ENCODE results near the gene SELENOS.
"Not testable (repeated sequence)": the region's sequence is repeated elsewhere in the genome, so short reads cannot be mapped to it uniquely, and the experiment has no call there.

Gene SELENOS

DNA sequence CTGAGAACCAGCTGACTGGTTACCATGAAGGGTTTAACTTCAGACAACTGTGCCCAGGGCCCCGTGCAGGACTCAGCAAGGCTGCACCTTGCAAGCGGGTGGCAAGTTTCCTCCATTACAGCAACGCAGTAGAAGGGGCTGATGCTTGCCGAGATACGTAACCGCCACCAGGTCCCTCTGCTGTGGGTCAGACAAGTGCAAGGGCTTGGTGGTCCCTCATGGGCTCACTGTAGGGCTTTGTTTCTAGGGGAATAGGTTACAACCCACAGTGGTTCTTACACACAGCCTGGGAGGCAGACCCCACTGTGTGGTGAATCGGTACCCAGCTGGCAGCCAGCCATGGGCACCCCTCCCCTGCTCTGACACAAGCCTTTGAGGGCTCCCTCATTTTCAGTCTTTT is 33.2 kb upstream of the SELENOS start:
- intact Hi-C loops (cut with DNase I), result no loop called here
- DNase-seq, result peak in 2 of 10 donors; percentile 40 to 57

DNA sequence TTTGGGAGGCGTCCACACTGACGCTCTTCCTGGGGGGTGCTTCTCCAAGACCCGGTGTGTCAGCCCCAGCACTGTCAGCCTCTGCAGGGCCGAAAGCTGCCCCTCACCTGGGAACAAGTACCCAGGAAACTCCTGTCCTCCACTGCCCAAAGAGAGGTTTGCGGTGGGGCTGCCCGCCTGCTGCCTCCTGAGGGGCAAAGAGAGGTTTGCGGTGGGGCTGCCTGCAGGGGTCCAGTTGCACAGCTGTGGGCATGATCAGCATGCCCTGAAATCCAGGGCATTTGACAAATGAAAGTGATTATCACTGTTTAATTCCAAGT is 32.8 kb upstream of the SELENOS start:
- intact Hi-C loops (cut with DNase I), result no loop called here
- DNase-seq, result peak in 3 of 10 donors; percentile 5 to 82 (median 60)

DNA sequence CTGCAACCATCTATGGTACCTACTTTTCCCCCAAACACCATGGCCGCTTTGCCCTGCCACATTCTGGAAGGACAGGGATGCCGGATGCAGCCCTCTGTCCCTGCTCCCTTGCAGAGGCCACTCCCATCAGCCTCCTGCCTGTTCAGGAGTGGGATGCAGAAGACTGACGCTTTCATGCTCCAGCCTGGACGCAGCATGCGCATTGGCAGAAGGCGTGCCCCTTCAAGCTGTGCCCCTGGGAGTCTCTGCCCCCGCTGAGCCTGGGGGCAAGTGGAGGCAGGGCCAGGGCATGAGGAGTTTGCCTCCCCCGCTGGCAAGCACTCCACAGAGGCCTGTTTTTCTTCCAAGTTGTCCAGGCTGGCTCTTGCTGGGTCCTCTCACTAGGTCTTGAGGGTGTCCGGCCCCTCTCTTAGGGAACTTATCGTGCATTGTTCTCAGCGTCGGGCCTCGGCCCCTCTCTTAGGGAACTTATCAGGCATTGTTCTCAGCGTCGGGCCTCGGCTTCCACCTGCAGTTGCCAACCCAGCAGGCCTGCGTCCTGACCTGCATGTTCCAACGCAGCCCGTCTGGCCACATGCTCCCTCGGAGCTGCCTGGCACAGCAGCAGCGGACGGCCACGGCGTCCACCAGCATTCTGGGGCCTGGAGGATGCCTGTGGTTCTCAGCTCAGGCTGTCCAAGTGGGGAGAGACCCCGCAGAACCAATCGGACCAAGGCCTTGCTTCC is 32.3 kb upstream of the SELENOS start:
- DNase-seq, result peak in 3 of 10 donors; percentile 10 to 79 (median 36)
- intact Hi-C loops (cut with DNase I), result no loop called here

DNA sequence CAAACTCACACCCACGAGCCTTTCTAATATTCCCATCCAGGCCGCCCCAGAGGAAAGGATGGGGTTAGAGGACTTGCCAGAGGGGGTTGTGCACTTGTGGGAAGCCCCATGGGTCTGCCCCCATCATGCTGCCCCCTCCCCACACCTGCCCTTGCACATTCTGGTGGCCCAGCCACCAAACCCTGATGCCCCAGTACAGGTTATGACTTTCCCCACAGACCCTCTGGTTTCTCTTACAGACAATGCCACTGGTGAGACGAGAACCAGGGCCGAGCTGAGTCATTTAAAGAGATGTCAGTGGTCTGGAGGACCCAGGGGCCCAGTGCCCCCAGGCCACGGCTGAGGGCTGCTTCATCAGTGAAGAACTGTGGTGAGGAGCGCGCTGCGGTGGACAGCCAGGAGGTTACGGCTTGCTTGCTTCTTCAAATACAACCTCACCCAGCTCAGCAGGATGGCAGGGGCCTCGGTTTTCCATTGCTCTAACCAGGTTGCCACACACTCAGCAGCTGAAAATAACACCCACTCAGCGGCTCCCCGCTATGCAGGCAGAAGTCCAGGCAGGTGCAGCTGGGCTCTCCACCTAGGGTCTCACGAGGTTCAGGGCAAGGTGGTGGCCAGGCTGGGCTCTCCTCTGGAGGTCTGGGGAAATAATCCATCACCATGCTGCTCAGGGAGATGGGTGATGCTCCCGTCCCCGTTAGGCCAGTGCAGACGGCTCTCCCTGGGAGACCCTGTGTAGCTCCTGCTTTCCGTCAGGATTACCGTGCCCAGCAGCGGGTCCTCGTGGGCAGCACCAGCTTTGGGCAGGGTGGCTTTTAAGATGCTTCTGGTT is 31.5 kb upstream of the SELENOS start:
- peak in 2 of 10 donors; percentile 52 to 62 for DNase-seq
- intact Hi-C loops (cut with DNase I), result no loop called here

DNA sequence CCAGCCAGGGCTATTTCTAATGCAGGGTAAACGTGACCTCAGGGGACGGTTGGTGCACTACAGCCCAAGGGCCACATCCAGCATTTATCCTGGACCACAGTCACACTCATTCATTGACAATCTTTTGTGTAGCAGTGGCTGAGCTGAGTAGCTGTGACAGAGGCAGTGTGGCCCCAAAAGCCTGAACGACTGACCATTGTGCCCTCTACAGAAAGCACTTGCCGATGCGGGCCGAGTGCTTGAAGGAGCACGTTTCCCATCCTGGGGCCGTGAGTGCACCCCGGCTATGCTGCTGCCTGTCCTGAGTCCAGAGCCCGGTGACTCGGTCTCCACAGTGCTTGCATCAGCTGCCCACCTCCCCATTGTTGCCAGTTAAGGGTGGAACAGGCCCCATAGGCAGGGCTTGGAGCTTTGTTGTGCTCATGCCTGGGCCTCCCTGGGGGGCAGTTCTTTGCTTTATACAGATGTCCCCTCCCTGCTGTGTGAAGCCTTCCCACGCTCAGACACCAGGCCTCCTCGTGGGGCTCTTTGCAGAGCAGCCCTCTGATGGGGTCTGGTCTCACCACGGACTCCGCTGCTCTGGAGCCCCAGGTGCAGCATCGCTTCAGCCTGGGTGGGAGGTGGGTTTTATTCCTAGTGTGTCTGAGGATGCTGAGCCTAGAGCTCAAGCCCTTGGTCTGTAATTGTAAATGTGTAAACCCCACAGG is 30.8 kb upstream of the SELENOS start:
- intact Hi-C loops (cut with DNase I), result no loop called here
- peak in 3 of 10 donors; percentile 5 to 60 (median 58) for DNase-seq

DNA sequence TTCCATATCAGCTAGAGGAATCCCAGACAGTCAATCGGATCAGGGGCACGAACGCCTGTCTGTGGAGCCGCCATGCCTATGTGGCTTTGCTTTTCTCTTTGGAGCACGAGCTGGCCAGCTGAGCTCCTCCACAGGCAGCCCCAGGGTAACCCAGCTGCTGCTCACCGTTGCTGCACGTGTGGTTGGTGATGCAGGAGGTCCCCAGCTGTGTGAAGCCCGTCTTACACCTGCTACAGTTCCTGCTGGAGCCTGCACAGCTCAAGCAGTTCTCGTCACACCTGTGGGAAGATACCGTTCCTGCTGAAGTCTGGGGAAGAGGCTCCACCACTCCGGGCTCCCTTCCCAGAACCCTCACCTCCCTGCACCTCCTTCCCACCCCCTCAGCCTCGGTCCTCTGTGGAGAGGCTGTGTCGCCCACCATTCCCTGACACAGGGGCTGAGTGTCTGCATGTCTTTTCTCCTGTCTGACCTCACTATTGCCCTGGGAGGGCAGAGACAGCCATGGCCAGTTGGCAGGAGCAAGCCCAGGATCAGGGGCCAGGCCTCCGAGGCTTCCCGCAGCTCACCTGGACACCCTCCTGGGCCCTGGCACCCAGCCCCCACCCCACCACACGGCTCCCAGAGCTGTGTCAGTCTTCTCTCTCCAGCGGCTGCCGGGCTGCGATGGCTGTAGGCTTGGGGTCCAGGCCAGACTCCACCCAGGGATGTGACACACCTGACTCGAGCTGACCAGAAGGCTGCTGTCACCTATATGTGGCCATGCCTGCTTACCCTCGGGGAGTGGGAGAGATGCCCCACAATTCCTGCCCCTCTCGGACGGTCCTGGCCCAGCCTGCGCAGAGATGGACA is 30.0 kb upstream of the SELENOS start:
- intact Hi-C loops (cut with DNase I), result no loop called here
- DNase-seq, result peak in 2 of 10 donors; percentile 62 to 75

DNA sequence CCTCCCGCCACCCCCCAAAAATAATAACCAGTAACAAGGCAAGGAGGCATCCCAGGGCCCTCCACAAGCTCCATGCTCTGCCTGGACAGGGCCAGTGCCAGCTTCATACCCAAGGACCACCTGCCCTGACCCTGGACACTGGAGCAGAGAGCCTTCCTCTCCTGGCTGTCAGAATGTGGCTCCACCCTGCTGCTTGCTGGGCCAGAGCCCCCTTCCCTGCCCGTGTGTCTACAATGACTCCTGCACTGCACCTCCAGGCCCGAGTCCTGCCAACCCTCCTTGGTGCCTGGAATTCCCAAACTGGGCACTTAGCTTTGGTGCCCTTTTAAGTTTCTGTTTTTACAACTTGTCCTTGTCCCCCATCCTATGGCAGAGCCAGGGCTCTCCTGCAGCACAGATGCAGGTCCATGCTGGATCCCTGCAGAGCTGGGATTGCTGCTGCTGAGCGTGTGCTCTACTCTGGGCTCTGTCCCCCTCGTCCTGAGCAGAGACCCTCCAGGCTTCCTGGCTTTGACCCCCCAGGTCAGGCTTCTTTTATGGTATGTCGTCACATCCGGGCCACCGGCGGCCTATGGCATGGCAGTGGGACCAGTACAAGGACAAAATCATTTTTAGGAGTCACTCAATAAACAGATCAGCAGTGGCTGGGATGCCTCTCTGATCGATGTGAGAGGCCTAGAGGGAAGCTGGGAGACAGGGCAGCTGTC is 29.2 kb upstream of the SELENOS start:
- intact Hi-C loops (cut with DNase I), result no loop called here
- peak in 2 of 10 donors; percentile 62 to 63 for DNase-seq

DNA sequence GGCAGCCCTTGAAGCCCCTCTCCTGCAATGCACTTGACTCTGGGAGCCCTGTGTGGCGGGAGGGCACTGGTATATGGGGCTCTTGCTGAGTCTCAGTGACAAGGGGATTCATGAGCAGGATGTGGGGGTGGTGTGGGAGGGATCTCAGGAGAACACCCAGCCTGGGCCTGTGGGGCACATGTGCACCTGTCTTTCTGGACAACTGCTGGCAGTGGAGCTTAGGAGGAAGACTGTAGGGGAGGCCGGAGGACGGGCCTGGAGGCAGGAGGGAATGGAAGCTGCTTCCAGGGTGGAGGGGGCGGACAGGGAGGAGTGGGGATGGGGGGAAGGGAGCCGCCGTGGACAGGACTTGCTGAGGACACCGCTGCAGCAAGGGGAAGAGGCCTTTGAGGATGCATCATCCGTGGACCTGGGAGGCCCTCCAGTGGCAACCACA is 28.6 kb upstream of the SELENOS start:
- intact Hi-C loops (cut with DNase I), result no loop called here
- DNase-seq, result peak in 2 of 10 donors; percentile 49 to 52

DNA sequence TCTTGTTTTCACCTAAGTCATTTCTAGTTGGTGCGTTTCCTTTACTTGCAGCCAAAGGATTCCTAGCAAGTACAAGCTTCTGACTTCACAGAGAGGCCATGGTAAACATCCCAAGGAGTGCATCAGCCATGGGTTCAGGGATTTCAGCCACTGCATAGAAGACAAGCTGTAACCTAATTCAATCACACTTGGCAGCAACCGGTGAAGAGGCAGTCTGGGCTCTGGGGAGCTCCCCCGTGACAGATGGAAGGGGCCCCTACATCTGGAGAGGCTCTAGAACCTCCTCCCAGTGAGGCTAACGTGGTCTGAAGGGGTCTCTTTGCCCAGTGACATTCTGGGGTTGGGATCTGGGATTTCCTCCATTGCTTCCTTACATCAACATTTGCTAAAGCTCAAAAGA is 26.1 kb upstream of the SELENOS start:
- intact Hi-C loops (cut with DNase I), result loop anchor here (5.0 kb wide), 1 partner anchor 199 kb away; no protein-coding TSS in a partner anchor
- peak in 1 of 10 donors; percentile 14 for DNase-seq

DNA sequence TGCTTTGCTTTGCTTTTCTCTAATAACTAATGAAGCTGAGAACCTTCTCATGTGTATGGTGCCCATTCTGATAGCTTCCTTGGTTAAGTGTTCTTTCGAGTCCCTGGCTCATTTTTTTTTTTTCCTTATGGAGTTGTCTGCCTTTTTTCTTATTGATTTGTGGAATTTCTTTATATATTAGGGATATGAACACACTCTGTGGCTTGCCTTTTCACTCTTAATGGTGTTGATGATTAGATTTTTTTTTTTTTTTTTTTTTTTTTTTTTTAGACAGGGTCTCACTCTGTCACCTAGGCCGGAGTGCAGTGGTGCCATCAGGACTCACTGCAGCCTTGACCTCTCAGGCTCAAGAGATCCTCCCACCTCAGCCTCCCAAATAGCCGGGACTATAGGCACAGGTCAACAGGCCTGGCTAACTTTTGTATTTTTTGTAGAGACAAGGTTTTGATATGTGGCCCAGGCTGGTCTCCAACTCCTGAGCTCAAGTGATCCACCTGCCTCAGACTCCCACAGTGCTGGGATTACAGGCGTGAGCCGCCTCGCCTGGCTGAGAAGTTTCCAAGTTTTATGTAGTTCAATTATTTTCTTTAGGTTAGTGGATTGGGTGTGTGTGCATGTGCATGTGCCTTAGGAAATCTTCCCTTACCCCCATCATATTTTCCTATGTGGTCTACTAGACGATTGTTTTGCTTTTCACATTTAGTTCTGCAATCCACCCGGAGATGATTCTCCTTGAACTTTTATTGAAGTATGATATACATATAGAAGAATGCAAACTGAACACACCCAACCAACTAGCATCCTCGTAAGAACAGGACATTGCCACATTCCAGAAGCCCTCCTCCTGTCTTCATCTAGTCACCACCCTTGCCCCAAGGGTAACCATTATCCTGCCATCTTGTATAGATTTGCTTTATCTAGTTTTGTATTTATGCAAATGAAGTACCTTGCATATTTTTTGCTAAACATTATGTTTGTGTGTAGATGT is 19.4 kb upstream of the SELENOS start:
- intact Hi-C loops (cut with DNase I), result no loop called here
- DNase-seq, result no peak

DNA sequence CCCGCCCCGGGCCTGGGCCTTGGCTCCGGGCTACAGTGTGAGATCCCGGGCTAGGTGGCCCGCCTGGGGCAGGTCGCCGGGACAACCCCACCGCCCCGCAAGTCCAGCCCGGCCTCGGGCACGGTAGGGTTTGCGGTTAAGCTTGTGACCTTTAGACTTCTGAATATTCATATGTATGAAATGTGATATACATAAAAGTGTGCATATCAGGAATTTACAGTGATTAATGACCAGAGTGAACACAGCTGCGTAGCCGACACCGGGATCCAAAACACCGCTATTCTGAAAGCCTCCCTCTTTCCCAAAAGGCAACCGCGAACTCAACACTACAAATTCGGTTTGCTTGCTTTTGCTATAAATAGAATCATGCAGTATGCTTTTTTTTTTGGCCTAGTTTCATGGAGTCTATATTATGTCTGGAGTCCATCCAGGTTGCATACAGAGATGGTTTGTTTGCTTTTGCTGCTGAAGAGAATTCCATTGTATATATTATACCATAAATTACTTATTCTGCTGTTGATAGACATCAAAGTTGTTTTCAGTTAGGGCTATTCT is 18.4 kb upstream of the SELENOS start:
- DNase-seq, result peak in 1 of 10 donors; percentile 82
- intact Hi-C loops (cut with DNase I), result no loop called here

DNA sequence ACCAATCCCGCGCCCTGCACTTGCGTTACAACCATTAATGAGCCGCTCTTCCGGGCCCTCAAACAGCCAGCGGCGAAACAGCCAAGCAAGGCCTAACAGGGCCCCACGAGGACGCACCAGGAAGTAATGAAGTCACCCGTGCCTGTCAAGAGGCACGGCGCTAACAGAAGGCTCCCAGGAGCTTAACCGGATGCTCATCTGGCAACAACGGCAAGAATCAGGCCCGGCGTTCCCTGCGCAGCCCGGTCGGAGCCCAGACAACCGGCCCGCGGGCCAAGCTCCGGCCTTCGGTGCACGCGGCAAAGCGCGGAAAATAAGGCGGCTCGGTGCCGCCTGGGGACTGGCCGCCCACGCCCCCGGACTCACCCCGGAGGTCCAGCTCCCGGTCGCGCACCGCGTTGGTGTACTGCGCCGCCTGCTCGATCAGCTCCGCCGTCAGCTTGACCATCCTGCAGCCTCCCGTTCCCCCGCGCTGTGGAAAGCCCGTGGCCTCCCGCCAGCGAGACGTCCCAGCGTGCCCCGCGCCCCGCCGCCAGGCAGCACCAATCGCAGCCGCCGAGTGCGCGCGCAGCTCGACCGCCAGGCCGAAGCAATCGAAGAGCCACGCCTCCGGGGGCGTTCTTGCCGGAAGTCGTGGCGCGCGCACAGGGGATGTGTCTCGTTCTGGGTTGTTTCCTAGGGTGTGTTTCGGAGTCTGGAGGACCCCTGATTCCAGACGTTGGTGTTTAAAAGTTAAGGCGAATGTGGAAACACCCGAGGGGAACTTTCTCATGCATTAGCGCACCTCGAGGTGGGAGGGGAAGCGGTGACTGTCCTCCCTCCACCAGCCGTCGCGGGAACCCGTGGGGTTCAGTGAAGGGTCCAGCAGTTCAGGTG is 17.7 kb upstream of the SELENOS start, which contains the start of gene SNRPA1:
Gene SNRPA1, minus strand, starts transcription at position 518 of the 876 bp plus-strand sequence. Its CDS starts 70 bp downstream, at position 448.
- intact Hi-C loops (cut with DNase I), result no loop called here

DNA sequence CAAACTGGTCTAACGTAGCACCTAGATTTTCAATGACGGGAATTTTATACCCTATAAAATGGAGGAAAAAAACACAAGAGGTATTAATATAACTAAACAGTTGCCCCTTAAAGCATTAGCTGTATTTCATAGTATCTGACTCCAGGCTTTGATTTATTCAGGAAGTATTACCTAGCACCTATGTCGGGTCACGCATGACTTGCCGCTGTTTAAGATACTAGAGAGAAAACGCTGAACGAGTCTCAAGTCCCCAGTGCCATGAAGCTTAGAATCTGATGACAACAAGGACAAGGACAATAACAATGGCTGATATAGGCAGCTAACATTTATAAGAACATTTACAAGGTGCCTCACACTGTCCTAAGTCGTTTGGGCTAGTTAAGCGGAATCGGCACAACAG is 15.8 kb upstream of the SELENOS start:
- intact Hi-C loops (cut with DNase I), result no loop called here
- DNase-seq, result no peak

More for the DNA sequence above, 17.7 kb upstream of the SELENOS start, which contains the start of gene SNRPA1:
- DNase-seq, result peak; percentile 92 to 99 (median 94)

DNA sequence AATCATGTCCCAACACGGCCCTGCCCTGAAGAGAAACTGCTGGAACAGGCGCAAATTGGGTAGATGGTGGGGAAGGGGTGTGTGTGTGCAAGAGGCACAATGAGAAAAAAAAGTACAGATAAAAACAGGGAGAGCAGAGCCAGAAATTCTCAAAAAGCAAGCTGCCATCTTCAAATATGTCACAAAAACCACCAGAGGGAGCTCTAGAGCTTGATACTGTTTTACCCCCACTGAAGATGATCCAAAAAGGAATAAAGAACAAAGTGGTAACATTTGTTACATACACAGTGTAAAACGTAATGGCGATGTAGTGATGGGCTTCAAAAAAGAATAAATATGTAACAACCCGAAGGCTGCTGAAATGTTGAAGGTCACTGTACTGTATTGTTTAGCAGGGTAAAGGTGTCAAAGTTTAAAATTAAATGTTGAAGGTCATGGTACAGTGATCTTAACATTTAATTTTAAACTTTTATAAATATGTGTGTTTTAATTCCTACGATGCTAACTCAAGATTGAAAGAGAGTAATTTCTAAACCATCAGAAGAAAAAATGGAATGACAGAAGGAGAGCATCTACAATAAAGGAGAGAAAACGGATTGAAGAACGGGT is 11.7 kb upstream of the SELENOS start:
- intact Hi-C loops (cut with DNase I), result no loop called here
- DNase-seq, result no peak

DNA sequence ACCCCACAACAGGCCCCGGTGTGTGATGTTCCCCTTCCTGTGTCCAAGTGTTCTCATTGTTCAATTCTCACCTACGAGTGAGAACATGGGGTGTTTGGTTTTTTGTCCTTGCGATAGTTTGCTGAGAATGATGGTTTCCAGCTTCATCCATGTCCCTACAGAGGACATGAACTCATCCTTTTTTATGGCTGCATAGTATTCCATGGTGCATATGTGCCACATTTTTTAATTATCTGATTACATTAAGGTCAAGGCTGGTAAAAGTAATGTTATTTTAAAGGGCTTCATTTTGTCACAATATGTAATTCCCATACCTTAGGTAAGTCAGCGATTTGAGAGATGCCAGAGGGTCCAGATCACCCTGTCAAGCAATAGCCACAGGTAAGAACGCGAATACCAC is 10.1 kb upstream of the SELENOS start:
- DNase-seq, result peak in 1 of 10 donors; percentile 14
- intact Hi-C loops (cut with DNase I), result not testable (repeated sequence)

DNA sequence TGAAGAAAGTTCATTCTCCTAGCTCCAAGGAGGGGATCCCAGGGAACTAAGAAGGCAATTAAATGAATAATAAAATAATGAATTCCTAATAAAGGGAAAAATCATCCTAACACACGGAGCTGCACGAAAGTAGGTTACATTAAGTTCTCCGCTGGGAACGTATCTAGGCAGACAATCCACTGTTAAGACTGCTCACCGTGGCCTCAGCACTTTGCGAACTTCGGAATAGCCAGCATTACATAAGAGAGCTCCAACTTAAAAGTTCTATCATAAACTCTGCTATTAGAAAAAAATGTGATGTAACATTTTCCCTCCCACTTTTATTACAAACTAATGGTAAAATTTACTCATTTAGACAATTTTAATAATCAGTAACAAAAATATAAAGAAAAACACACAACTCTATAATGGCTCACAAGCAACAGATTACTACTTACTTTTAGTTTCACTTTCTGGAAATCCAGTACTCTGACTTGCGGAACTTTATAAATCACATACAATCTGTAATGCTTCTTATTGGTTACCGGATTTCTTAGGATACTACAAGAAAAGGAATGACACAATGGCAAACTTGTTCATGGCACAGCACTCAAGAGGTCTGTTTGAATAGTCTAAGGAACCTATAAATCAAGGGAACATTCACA is 9.3 kb upstream of the SELENOS start:
- intact Hi-C loops (cut with DNase I), result no loop called here
- peak in 1 of 10 donors; percentile 6 for DNase-seq

Measured in posterior cingulate gyrus (tissue), 11 donors.